Measurements from ENCODE around the gene TNS4. TPM values are rescaled to one million over a fixed set of nuclear protein-coding genes. Genes with fewer than 3 reads are reported as not detected.

Gene TNS4
- total RNA-seq, 1 donor from 2014 or later = not detected

DNA sequence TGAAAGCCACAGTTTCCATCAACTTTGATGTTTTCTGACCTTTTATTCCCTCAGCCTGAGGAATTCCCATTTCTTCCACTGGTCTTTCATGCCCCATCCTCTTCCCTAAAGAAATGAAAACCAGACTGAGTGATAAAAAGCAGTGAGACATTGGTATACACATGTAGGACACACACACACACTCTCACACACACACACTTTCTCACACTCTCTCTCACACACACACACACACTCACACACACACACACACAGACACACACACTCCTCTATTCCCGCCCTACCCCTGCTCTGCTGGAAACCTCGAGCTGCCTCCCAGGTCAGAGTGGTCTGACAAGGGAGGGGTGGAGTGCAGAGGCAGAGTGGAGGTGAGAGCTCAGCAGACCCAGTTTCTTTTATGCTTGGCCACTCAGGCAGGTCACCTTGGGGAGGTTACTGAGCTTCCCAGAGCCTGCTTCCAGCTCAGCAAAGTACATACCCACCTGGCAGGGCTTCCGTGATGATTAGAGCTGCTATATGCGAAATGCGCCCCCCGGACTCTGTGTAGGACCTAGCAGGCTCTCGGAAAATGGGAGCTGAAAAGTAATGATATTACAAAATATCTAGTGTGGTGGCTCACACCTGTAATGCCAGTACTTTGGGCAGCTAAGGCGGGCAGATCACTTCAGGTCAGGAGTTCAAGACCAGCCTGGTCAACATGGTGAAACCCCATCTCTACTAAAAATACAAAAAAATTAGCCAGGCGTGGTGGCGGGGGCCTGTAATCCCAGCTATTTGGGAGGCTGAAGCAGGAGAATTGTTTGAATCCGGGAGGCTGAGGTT lies 33.2 kb upstream of the TNS4 start:
- no peaks in the 10 kb centered on the region for H3K36me3 Mint-ChIP-seq (ENCODE audit: unreplicated experiment)
- H3K27me3 Mint-ChIP-seq (ENCODE audit: unreplicated experiment) = peaks cover 4% of the 10 kb centered on the region
- peaks cover 6% of the 10 kb centered on the region for H3K9me3 Mint-ChIP-seq (ENCODE audit: unreplicated experiment)
- H3K4me3 Mint-ChIP-seq (ENCODE audit: unreplicated experiment) = no peak overlapping the region
- no peak for DNase-seq
- H3K4me1 Mint-ChIP-seq (ENCODE audit: low read depth, unreplicated experiment) = no peaks in the 10 kb centered on the region
- H3K27ac Mint-ChIP-seq (ENCODE audit: unreplicated experiment) = no peak overlapping the region
- TF ChIP-seq, protein P1, sequence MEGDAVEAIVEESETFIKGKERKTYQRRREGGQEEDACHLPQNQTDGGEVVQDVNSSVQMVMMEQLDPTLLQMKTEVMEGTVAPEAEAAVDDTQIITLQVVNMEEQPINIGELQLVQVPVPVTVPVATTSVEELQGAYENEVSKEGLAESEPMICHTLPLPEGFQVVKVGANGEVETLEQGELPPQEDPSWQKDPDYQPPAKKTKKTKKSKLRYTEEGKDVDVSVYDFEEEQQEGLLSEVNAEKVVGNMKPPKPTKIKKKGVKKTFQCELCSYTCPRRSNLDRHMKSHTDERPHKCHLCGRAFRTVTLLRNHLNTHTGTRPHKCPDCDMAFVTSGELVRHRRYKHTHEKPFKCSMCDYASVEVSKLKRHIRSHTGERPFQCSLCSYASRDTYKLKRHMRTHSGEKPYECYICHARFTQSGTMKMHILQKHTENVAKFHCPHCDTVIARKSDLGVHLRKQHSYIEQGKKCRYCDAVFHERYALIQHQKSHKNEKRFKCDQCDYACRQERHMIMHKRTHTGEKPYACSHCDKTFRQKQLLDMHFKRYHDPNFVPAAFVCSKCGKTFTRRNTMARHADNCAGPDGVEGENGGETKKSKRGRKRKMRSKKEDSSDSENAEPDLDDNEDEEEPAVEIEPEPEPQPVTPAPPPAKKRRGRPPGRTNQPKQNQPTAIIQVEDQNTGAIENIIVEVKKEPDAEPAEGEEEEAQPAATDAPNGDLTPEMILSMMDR (IDR thresholded peaks at IDR 0.05; ENCODE audit: partially characterized antibody, unreplicated experiment) = no peak

DNA sequence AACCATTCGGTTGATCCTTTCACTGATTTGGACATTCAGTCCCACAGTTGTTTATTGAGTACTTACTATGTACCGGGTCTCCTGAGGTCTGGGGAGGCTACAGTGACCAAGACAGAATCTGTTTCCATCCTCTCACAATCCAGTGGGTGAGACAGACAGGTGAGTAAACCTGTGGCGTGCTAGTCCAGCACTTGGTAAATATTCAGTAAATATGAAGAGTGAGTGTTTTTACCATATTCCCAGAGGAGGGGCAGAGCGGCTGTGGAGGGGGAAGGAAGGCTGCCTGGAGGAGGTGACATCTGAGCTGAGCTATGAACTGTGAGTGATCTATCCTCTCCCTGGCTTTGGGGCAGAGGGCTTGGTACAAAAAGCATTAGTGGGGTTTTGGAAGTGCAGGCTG lies 32.5 kb upstream of the TNS4 start:
- Mint-ChIP-seq H3K9me3 (ENCODE audit: unreplicated experiment) (peaks cover 6% of the 10 kb centered on the region), H3K4me1 (ENCODE audit: low read depth, unreplicated experiment) (no peaks in the 10 kb centered on the region), H3K27ac (ENCODE audit: unreplicated experiment) (no peak overlapping the region)

DNA sequence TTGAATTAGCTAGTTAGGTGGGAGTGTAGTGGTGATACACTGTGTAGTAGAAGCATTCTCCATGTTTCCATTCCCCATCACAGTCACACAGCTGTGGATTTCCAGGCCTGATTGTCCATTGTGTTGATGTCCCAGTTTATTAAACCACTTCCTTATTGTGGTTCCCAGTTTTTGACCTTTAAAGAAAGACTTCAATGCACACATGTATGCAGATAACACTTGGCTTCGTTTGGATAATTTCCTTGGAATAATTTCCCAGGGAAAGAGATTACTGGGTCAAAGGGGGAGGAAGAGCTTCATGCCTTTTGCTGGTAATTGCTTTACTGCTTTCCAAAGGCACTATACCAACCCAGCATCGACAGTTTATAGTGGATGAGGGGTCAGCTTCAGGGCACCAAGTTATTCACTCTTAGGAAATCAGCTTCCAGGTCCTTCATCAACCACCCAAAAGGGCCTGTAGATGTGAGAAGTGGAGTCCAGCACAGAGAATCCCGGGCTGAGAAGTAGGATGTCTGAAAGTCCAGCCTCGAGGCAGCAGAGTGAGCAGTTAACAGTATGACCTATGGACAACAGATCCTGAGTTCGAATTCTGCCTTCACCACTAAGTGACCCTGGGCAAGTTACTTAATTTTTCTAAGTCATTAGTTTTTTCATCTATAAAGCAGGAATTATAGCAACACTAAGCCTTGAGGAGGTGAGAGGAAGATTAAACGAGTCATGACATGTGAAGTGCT lies 31.3 kb upstream of the TNS4 start:
- Mint-ChIP-seq H3K4me1 (ENCODE audit: low read depth, unreplicated experiment) (no peaks in the 10 kb centered on the region), H3K4me3 (ENCODE audit: unreplicated experiment) (no peak overlapping the region), H3K27ac (ENCODE audit: unreplicated experiment) (no peak overlapping the region), H3K36me3 (ENCODE audit: unreplicated experiment) (no peaks in the 10 kb centered on the region), H3K9me3 (ENCODE audit: unreplicated experiment) (peaks cover 6% of the 10 kb centered on the region), H3K27me3 (ENCODE audit: unreplicated experiment) (peaks cover 4% of the 10 kb centered on the region)
- TF ChIP-seq, protein P1 (IDR thresholded peaks at IDR 0.05; ENCODE audit: partially characterized antibody, unreplicated experiment) = no peak
- no peak for DNase-seq

More for the DNA sequence above, 32.5 kb upstream of the TNS4 start:
- no peak for DNase-seq
- TF ChIP-seq, protein P1 (IDR thresholded peaks at IDR 0.05; ENCODE audit: partially characterized antibody, unreplicated experiment) = no peak
- no peaks in the 10 kb centered on the region for H3K36me3 Mint-ChIP-seq (ENCODE audit: unreplicated experiment)
- H3K27me3 Mint-ChIP-seq (ENCODE audit: unreplicated experiment) = peaks cover 4% of the 10 kb centered on the region
- H3K4me3 Mint-ChIP-seq (ENCODE audit: unreplicated experiment) = no peak overlapping the region

DNA sequence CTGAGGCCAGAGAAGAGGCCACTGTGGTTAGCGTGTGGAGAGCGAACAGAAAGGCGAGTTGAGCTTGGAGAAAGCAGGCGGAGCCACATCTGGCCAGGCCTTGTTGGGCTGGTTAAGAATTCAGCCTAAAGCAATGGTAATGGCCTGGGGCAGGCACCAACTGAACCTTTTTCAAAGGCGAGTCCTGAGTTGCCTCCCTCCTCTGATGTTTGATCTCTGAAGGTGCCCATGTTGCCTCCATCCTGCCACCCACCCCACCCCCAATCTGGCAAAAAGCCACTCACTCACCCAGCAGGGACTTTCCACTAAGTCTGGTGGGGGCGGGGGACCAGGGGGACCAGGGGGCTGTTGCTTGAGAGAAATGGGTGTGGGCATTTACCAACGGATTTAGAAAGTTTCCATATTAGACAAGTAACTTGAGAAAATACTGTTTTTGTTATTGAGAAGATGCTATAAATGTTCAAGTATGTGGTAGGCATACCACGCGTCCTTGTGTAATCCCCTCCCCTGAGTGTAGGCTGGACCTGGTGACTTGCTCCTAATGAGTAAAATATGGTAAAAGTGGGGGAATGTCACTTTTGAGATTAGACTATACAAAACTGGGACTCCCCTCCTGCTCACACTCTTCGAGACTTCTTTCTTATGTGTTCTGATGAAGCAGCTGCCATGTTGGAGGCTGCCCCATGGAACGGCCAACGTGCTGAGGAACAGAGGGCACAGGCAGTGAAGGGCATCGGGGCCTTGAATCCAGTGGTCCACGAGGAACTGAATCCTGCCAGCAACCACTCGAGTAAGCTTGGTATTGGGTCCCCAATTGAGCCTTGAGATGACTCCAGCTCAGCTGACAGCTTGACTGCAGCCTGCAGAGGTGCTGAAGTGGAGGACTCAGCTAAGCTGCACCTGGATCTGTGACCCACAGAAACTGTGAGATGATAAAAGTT lies 29.9 kb upstream of the TNS4 start:
- no peaks in the 10 kb centered on the region for H3K36me3 Mint-ChIP-seq (ENCODE audit: unreplicated experiment)
- H3K4me3 Mint-ChIP-seq (ENCODE audit: unreplicated experiment) = no peak overlapping the region
- peaks cover 1% of the 10 kb centered on the region for H3K27me3 Mint-ChIP-seq (ENCODE audit: unreplicated experiment)
- no peaks in the 10 kb centered on the region for H3K4me1 Mint-ChIP-seq (ENCODE audit: low read depth, unreplicated experiment)
- no peak for DNase-seq
- TF ChIP-seq, protein P1 (IDR thresholded peaks at IDR 0.05; ENCODE audit: partially characterized antibody, unreplicated experiment) = no peak
- no peak overlapping the region for H3K27ac Mint-ChIP-seq (ENCODE audit: unreplicated experiment)
- H3K9me3 Mint-ChIP-seq (ENCODE audit: unreplicated experiment) = peaks cover 4% of the 10 kb centered on the region
